GM21786 (cell line): ENCODE data around the gene APMAP.
"Not testable (repeated sequence)": the region's sequence is repeated elsewhere in the genome, so short reads cannot be mapped to it uniquely, and the experiment has no call there.

Source experiments
- ATAC-seq: cut with Tn5 transposase; IDR thresholded peaks from one replicate; pipeline ENCODE4 v1.9.1; 2021; ENCODE audit not compliant: unreplicated experiment

Gene APMAP

DNA sequence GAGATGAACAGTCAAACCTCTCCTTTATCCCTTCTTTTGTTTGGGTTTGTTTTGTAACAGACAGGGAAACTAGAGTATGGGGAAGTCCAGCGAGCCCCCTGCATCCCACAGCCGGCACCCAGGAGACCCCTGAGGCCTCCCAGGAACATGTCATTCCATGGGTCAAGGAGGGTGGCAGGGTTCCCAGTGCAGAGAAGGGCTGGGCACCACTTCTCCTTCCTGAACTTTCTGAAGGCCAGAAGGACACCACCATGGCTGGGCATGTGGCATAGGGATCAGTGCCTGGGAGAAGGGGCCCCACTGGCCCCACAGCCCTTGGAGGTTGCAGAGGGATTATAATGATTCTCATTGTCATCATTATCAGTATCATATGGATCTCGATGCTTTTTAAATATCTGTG is 57.4 kb downstream of the APMAP start:
- ATAC-seq = no peak

DNA sequence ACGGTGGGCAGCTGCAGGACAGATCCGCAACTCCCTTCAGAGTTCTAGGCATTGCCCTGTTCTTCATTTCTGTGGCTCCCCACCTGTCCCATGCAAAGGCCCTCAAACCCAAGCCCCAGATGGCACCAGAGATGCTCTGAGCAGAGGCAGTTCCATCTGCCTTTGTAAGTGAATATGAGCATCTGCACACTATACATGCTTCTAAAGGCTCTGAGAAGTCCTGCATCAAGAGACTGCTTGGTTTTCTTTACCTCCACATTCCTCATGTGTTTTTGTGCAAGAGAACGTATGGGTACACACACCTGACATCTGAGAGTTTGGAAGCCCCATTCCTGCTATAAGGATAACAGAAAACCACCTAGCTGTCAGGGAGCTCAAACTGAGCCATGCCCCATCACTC is 57.8 kb downstream of the APMAP start:
- ATAC-seq = no peak

DNA sequence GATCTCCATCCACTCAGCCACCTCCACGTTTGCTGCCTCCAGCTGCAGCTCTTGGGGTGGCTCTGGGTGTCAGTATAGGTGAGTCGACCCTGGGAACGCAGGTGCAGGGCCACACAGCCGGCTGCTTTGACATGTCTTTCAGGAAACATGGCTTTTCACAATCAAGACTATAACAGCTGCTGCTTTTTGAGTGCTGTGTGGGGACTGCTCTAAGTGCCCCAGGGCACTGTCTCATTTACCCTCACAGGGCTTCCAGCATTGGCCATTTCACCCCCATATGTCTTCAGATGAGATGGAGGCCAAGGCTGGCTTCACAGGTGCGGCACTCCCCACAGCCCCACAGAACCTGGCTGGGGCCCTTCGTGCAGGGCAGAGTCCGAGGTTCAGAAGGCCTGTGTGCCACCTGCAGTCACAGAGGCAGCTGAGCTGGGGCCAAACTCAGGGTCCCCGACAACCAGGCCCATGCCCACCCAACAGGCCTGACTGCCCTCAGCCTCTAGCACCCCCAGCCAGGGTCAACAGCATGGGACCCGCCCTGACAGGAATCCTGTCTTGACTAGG is 58.4 kb downstream of the APMAP start:
- ATAC-seq = no peak

DNA sequence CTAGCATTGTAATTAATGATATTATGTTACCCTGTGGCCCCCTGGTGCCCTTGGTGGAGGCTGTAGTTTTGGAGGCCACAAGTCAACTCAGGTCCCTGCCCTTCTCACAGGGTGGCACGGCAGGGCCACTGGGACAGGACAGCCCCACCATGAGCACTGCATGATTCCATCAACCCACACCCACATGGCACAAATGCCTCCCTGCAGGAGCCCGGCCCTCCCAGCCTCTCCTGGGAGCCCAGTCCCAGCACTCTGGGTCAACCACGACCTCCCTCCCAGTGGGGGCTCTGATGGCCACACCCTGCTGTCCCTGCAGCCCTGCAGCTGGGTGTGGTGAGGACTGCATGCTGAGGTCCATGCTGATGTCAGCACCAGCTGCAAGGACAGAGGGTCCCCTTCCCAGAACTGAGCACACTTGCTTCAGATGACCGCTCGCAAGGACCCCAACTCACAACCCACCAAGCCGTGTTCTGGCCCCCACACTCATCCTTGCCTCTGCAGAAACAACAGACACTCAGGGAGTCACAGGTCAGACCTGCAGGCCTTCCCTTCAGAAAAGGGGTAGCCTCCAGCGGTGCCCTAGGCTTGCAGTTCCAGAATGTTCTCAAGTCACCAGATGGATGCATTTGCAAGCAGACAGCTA is 59.2 kb downstream of the APMAP start:
- no peak for ATAC-seq

DNA sequence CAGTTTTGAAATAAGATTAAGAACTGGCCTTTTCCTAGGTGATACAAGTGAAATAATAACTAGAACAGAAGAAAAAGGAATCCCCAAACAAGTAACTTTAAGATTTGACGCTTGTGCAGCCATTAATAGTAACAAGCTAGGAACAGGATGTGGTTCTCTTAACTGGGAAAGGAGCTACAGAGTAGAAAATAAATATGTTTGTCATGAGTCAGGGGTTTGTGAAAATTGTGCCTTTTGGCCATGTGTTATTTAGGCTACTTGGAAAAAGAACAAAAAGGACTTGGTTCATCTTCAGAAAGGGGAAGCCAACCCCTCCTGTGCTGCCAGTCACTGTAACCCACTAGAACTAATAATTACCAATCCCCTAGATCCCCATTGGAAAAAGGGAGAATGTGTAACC is 60.7 kb downstream of the APMAP start:
- ATAC-seq = not testable (repeated sequence)

DNA sequence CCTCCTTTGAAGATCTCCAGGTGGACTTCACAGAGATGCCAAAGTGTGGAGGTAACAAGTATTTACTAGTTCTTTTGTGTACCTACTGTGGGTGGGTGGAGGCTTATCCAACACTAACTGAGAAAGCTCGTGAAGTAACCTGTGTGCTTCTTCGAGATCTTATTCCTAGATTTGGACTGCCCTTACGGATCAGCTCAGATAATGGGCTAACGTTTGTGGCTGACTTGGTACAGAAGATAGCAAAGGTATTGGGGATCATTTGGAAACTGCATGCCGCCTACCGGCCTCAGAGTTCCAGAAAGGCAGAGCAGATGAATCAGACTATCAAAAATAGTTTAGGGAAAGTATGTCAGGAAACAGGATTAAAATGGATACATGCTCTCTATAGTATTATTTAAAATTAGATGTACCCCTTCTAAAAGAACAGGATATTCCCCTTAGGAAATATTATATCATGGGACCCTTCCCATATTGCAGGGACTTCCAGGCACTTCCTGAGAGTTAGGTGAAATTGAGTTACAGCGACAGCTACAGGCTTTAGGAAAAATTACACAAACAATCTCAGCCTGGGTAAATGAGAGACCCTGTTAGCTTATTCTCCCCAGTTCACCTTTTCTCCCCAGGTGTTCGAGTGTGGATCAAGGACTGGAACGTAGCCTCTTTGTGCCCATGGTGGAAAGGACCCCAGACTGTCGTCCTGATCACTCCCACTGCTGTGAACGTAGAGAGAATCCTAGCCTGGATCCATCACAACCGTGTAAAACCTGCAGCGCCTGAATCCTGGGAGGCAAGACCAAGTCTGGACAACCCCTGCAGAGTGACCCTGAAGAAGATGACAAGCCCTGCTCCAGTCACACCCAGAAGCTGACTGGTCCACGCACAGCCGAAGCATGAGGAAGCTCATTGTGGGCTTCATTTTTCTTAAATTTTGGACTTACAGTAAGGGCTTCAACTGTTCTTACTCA is 61.5 kb downstream of the APMAP start:
- not testable (repeated sequence) for ATAC-seq

DNA sequence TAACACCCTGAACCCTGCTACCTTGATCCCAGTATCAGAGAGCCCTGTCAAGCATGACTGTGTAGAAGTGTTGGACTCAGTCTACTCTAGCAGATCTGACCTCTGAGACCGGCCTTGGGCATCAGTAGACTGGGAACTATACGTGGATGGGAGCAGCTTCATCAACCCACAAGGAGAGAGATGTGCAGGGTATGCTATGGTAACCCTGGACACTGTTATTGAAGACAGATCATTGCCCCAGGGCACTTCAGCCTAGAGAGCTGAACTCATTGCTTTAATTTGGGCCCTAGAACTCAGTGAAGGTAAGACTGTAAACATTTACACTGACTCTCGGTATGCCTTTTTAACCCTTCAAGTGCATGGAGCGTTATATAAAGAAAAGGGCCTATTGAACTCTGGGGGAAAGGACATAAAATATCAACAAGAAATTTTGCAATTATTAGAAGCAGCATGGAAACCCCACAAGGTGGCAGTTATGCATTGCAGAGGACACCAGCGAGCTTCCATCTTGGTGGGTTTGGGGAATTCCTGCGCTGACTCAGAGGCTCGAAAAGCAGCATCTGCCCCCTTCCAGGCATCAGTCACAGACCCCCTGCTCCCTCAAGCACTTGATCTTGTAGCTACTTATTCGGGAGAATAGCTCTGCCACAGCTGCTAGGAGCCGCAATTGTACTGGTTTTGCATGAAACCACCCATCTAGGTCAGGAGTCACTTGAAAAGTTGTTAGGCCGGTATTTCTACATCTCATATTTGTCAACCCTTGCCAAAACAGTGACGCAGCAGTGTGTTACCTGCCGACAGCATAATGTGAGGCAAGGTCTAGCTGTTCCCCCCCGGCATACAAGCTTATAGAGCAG is 62.5 kb downstream of the APMAP start:
- not testable (repeated sequence) for ATAC-seq

DNA sequence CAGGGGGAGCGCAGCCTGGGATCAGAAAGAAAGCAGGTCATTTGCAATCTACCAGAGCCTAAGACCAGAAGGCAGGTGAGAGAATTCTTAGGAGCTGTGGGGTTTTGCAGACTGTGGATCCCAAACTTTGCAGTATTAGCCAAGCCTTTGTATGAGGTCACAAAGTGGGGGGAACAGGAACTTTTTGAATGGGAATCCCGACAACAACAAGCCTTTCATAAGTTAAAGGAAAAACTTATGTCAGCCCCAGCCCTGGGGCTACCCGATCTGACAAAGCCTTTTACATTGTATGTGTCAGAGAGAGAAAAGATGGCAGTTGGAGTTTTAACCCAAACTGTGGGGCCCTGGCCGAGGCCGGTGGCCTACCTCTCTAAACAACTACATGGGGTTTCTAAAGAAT is 63.3 kb downstream of the APMAP start:
- not testable (repeated sequence) for ATAC-seq

DNA sequence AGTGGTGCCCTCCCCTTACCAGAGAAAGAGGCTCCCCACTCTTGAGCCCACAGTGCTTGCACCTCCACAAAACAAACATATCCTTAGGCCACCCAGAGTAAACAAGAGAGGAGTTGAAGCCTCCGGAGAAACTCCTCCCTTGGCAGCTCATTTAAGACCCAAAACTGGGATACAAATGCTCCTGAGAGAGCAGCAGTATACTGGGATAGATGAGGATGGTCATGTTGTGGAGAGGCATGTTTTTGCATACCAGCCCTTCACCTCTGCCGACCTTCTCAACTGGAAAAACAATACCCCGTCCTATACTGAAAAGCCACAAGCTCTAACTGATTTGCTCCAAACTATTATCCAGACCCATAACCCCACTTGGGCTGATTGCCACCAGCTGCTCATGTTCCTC is 71.8 kb downstream of the APMAP start:
- ATAC-seq = not testable (repeated sequence)

DNA sequence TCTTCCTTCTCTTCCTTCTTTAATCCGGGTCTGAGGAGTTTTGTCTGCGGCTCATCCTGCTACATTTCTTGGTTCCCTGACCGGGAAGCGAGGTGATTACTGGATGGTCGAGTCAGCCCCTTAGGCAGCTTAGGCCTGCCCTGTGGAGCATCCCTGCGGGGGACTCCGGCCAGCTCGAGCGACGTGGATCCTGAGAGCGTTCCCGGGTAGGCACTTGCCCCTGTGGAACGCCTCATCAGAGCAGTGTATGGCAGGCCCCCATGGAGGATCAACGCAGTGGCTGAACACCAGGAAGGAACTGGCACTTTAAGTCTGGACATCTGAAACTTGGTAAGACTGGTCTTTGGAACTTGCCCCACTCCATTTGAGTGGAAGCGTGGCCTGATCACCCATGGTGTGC is 72.9 kb downstream of the APMAP start:
- ATAC-seq = not testable (repeated sequence)

DNA sequence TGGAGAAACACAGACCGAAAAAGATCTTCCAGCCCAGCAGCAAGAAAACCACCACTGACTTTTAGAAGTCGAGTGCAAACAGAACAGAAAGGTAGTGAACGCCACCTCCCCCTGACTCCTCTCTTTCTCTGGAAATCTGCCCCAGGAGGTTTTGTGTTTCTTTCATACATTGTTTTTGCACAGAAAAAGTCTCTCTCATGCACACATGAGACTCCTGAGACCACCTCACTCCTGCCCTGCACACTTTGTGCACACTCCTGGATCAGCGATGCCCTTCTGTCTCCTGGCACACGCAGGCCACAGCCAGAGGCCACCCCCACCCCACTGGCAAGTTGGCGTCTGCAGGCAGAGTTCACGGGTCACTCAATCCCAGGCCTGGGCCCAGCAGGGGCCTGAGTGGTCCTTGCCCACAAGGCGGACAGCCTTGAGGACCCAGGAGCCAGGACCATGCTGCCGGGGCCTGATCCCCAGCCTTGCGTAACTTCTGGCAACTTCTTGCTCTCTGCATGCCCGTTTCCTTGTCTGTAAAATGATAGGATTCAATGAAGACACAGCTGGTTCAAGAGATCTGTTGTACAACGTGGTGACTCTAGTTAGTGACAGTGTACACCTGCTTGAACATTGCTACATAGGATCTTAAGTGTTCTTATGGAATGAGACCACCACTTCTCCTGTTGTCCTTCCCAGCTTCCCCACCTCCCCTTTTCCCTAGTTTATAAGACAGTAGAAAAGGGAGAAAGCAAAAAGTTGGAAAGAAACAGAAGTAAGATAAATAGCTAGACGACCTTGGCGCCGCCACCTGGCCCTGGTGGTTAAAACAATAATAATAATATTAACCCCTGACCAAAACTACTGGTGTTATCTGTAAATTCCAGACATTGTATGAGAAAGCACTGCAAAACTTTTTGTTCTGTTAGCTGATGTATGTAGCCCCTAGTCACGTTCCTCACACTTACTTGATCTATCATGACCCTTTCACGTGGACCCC is 73.7 kb downstream of the APMAP start:
- no peak for ATAC-seq

DNA sequence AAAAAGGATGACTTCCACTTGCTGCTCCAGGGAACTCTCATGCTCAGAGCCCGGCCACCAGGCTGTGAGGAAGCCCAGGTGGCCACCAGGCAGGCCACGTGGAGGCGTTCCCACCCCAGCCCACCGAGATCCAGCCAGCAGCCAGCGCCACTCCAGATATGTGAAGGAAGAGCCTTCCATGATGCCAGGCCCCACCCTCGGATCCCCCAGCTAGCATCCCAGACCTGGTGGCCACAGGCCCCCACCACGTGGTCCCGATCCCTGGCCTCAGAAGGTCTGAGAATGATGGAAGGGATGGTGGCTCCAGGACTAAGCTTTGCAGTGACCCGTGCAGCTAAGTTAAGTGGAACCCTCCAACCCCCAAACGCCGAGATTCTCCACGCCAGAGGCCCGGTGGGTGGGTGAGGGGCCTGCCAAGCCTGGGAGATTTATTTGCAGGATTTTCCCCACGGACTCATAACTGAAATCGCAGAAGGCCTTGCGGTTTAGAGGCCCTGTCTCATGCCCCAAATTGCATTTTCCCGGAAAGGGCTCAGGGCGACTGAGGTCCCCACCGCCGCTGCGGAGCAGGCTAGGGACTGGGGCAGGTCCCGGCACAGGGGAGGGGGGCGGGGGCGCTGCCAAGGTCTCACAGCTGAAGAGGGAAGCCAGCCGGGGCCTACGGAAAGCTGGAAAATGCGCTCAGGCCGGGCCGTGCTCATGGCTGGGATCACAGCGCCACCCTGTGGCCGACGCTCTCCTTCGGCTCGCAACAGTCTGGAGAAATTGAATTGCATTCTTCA is 74.6 kb downstream of the APMAP start:
- no peak for ATAC-seq

DNA sequence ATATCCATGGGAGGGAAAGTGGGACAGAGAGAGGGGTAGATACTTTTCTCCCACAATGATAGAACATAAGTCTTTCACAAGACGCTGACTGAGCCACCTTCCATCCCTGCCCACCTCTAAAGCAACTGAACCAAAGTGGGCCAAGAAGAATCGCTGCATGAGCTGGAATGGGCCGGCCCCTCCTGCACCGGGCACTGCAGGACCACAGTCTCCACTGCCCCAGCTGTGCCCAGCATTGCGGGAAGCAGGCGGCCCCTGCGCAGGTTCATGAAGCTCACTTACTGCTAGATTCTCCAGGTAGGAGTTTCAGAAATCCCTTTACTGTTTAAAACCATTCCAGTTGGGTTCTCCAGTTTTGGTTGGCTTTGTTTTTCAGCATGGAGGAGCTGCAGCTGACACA is 75.5 kb downstream of the APMAP start:
- ATAC-seq = no peak

DNA sequence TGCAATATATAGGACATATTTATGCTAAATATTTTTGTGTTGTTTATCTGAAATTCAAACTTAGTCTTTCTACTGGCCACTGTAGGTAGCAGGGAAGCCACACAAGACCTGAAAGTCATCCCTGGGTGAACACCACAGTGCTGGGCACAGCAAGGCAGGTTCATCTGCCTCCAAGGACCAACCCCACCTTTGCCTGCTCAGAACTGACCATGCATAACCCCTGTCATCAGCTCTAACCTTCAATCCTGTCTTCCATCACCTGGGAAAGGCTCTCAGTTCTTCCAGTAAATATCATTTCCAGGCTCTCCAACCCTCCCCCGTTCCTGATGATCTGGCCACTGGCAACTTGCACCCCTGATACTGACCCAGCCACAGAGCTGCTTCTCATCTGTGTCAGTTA is 76.1 kb downstream of the APMAP start:
- no peak for ATAC-seq

DNA sequence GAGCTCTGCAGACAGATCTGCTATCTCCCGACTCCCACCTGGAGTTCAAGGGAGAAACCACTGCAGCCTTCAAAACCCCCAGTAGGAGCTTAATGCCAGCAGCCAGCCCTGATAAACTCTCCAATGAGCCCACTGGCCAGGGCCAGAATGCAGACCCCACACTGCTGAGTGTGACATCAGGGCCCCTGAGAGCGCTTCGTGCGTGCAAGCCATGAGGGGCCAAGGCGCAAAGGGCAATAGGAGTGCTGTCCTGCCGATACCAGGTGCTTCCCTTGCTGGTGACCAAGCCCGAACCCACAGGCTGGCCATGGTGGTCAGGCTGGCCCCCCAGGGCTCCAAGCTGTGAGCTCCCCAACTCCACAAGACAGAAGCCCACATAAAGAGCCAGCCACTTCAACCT is 76.7 kb downstream of the APMAP start:
- no peak for ATAC-seq

DNA sequence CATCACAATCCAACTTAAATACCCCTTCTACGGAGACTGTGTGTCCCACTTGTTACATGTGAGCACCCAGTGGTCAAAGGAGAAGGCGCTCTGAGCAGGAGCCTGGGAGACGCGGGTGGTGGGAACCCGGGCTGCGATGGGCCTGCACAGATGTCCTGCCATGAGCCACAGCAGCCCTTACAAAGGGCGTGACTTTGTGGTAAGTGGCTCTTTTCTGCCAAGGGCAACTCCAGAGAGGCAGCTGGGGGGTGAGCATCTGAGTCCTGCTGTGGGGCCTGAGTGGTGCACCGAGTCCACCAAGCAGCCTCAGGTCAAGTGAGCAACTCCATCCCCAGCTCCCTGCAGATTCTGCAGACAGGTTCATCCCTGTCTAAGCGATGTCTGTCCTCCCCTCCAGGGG is 77.1 kb downstream of the APMAP start:
- no peak for ATAC-seq

DNA sequence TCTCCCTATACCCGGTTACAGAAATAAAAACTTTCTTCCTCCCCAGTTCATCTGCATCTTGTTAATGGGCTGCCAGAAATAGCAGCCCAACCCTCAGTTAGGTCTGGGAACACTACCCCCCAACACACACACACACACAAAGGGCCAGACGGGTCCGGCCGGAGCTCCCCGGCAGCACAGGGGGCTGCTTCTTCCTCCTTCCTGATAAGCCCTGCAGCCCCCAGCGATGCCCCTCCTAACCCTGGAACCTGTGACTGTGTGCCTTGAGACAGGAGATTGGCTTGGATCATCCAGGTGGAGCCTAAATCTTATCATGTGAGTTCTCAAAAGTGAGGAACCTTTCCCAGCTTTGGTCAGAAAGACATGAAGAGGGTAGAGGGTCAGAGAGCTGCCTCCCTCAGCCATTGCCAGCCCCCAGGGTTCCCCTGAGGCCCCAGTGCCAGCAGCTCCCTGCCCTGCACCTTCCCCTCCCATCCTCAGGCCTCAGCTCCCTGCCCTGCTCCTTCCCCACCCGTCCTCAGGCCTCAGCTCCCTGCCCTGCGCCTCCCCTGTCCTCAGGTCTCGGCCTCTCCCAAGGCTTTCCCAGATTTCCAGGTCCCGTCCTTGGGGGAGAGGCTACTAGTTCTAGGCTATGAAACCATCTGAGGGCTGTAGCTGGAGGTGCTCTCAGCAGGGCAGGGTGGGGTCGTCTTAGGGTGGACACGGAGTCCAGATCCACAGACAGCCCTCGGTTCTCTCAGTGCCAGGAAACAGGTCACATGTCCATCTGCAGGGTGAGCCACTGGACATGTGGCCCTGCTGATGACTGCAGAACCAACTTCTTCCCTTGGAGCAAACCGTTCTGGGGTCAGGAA is 77.9 kb downstream of the APMAP start:
- ATAC-seq = no peak

DNA sequence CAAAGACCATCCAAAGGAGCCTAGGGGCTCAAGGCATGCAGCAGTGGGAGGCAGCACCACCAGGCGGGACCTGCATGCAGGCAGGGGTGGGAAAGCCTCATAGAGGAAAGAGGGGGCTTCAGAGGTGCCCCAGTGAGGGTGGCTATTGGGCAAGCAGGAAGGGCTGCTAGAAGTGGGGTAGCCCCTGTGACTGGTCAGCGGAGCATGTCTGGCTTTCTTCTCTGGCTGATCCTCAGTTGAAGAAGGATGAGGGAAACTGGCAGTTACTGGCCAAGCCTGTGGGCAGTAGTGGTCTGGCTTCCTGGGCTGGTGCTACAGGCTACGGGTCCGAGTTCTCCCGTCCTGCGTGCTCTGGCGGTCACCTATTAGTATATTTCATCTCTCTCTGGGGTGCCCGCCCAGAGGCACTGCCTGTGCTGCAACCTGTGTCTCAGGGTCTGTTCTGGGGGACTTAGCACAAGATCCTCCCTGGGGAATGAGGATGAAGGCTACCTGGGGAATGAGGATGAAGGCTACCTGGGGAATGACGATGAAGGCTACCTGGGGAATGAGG is 79.4 kb downstream of the APMAP start:
- ATAC-seq = no peak
